A549 (cell line): Measurements from ENCODE around the gene ATXN2. TPM values are rescaled to one million over a fixed set of nuclear protein-coding genes. Genes with fewer than 3 reads are reported as not detected.
A peak's percentile ranks its signal among the peaks of the same experiment; 100 is the strongest.

Source experiments
- ATAC-seq, 2 experiments: fragments of 200-7000 bp in 1 of 2; fragments of >200 bp in 1 of 2; cut with Nextera tagmentation in 1 of 2; cut with Tn5 transposase in 1 of 2; 3 replicates each; pipeline versions ENCODE4 v1.8.0 to v1.9.1; 2018 to 2020; ENCODE audit warnings: mild to moderate bottlenecking in 1 of 2, moderate library complexity in 1 of 2
- CTCF ChIA-PET: fragments of 300-600 bp; sonication (Branson Sonifier 250); formaldehyde crosslinking; extraction: SDS; loops from one replicate; lab custom pipeline; 2021; ENCODE audit warnings: antibody characterized with exemption, inconsistent platforms; lab: Yijun Ruan, JAX
- POLR2A ChIA-PET: fragments of 350-600 bp; formaldehyde crosslinking; extraction: SDS; loops from one replicate; lab custom pipeline; 2021; ENCODE audit warnings: antibody characterized with exemption, inconsistent platforms; lab: Yijun Ruan, JAX
- DNase-seq, 2 experiments: peaks; one replicate each; pipeline versions ENCODE4 v3.0.0 to v3.0.0-alpha.2; 2011 to 2016; ENCODE audit warnings: low read depth in 1 of 2, low spot score in 1 of 2
- FAIRE-seq: peaks from 2 replicates; lab custom pipeline; 2011; peaks lifted over from hg19 to GRCh38; lab: Jason Lieb, UNC
- H3K27ac ChIP-seq, 2 experiments: fragments of >200 bp; sonication (Bioruptor Twin); formaldehyde crosslinking; 3 replicates each; pipeline ENCODE4 v1.5.1; 2016 to 2017
- H3K4me1 ChIP-seq: fragments of >200 bp; sonication (Bioruptor Twin); formaldehyde crosslinking; 3 replicates; pipeline ENCODE4 v1.6.1; 2016
- H3K4me2 ChIP-seq: fragments of >200 bp; sonication (Bioruptor Twin); formaldehyde crosslinking; 3 replicates; pipeline ENCODE4 v1.6.1; 2016
- H3K4me3 ChIP-seq: fragments of >200 bp; sonication (Bioruptor Twin); formaldehyde crosslinking; 3 replicates; pipeline ENCODE4 v1.5.1; 2016
- H3K9me3 ChIP-seq: fragments of >200 bp; sonication (Bioruptor Twin); formaldehyde crosslinking; 3 replicates; pipeline ENCODE4 v1.6.1; 2016
- CBX2 ChIP-seq: fragments of 200-600 bp; sonication (generic); IDR thresholded peaks from 2 replicates; pipeline ENCODE4 v1.6.1; 2016; ENCODE audit warnings: low read depth, mild to moderate bottlenecking, borderline replicate concordance
- CBX8 ChIP-seq: fragments of 200-600 bp; sonication (generic); IDR thresholded peaks from 2 replicates; pipeline ENCODE4 v1.6.1; 2016
- CHD4 ChIP-seq: fragments of 200-600 bp; sonication (generic); IDR thresholded peaks from 2 replicates; pipeline ENCODE4 v1.6.1; 2016; ENCODE audit warnings: antibody characterized with exemption, mild to moderate bottlenecking, borderline replicate concordance
- EP300 ChIP-seq, 2 experiments: fragments of >200 bp; sonication (Bioruptor Twin); formaldehyde crosslinking; IDR thresholded peaks; 2 replicates in 1 of 2; 3 replicates in 1 of 2; pipeline ENCODE4 v1.6.1; 2016 to 2017
- FOSB ChIP-seq: fragments of 250-450 bp; sonication (Bioruptor Pico); IDR thresholded peaks from 2 replicates; pipeline ENCODE4 v1.5.0; 2020; ENCODE audit warnings: mild to moderate bottlenecking, moderate library complexity
- HEYL ChIP-seq: fragments of 250-450 bp; sonication (Bioruptor Pico); IDR thresholded peaks from 2 replicates; pipeline ENCODE4 v1.8.0; 2021; ENCODE audit warnings: mild to moderate bottlenecking, moderate library complexity
- HMGXB4 ChIP-seq: fragments of 250-450 bp; sonication (Bioruptor Pico); IDR thresholded peaks from 2 replicates; pipeline ENCODE4 v1.5.0; 2021; ENCODE audit warnings: mild to moderate bottlenecking, moderate library complexity, borderline replicate concordance
- JUN ChIP-seq, 2 experiments: fragments of >200 bp; sonication (Bioruptor Twin); formaldehyde crosslinking; IDR thresholded peaks; 2 replicates in 1 of 2; 3 replicates in 1 of 2; pipeline ENCODE4 v1.6.1; 2016 to 2017
- JUNB ChIP-seq: fragments of >200 bp; sonication (Bioruptor Twin); formaldehyde crosslinking; IDR thresholded peaks from 2 replicates; pipeline ENCODE4 v1.6.1; 2016
- NR3C1 ChIP-seq: fragments of >200 bp; sonication (Bioruptor Twin); formaldehyde crosslinking; IDR thresholded peaks from 3 replicates; pipeline ENCODE4 v1.6.1; 2017
- PBX3 ChIP-seq: IDR thresholded peaks from 2 replicates; pipeline ENCODE4 v1.6.1; 2012
- PHF8 ChIP-seq: fragments of 200-600 bp; sonication (generic); IDR thresholded peaks from 2 replicates; pipeline ENCODE4 v1.6.1; 2016; ENCODE audit warnings: low read depth, mild to moderate bottlenecking, antibody characterized with exemption, moderate library complexity, borderline replicate concordance
- POLR2A ChIP-seq: IDR thresholded peaks from 2 replicates; pipeline ENCODE4 v1.6.1; 2012; ENCODE audit warnings: mild to moderate bottlenecking, low read length
- RFX5 ChIP-seq: fragments of 450-650 bp; IDR thresholded peaks from 2 replicates; pipeline ENCODE4 v1.7.1; 2014; ENCODE audit warnings: antibody characterized with exemption, mild to moderate bottlenecking, moderate library complexity
- USF2 ChIP-seq: fragments of 450-650 bp; IDR thresholded peaks from 2 replicates; pipeline ENCODE4 v1.6.1; 2014; ENCODE audit warnings: antibody characterized with exemption
- ZC3H11A ChIP-seq: fragments of 450-650 bp; IDR thresholded peaks from 2 replicates; pipeline ENCODE4 v1.6.1; 2014; ENCODE audit warnings: antibody characterized with exemption, mild to moderate bottlenecking
- WGBS: methylation state at CpG from one replicate; pipeline ENCODE4 v1.1.6; 2017; ENCODE audit errors: missing lambda C conversion rate; 5-methylcytosine and 5-hydroxymethylcytosine counted together
- polyA plus RNA-seq, 4 experiments: library from polyadenylated mRNA; depleted of rRNA in 3 of 4; stranded (reverse); fragments of >200 nt; fragmentation: RNase III in 1 of 4; extraction: RNeasy Plus Mini Kit Qiagen cat#74134 plus additional on column Dnase treatment in 1 of 4; gene quantifications; 2 replicates in 3 of 4; 3 replicates in 1 of 4; pipeline ENCODE4 v1.2.3, GENCODE V29; 2011 to 2017
- TF ChIP-seq, protein P1 (sequence below): fragments of >200 bp; sonication (Bioruptor Twin); formaldehyde crosslinking; IDR thresholded peaks from 3 replicates; pipeline ENCODE4 v1.5.1; 2016
- TF ChIP-seq, protein P2 (sequence below): fragments of 150-350 bp; IDR thresholded peaks from 2 replicates; pipeline ENCODE4 v1.6.1; 2014; ENCODE audit warnings: low read depth, mild to moderate bottlenecking, low read length

ATXN2 gene
- polyA plus RNA-seq, 2 of the 4 experiments (the other 2 are of a cell fraction), result 24.8 to 30.6 TPM

DNA sequence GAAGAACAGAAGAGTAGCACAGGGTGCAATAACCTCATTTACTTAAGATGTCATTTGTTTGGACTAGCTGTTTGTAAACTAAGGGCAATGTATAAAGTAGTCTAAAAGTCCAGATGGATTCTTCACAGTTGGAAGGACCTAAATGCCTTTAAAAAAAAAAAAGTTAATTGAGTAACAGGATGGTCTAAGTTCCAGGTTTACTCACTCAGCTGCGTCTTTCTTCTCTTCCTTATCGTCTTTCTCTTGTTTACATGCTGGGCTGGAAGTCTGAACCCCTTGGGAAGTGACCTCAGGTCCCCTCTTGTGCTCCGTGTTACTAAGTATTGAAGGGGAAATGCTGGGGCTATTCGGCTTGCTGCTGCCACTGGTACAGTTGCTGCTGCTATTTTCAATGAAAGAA lies 110.8 kb downstream of the ATXN2 start (continued):
- no peak for TF ChIP-seq JUNB

GRCh38 chr12:111482462-111482861 lies 116.7 kb downstream of the ATXN2 start:
- WGBS, result 100% methylated on average over 2 of the region's 2 CpGs
- FAIRE-seq, result no peak

DNA sequence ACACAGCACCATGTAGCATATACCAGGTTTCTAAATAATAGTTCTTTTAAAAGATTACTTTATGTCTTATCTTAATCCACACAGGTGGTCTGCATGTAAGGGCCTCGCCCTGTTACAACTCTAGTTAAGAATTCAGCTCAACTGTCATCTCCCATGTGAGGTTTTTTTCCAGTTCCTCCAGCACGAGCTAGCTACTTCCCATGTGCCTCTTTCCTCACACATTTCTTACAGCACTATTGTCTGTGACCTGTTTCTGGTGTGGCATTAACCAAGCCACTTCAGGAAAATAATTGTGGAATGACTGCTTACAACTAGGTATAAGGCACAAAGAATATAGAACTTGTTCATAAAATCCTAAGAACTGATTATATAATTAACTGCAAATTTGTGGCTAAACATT lies 127.9 kb downstream of the ATXN2 start:
- ATAC-seq (0 out of 6 replicates have a peak, but pooled peaks of 1 of the 2 experiments have one; percentile 16), DNase-seq (no peak), FAIRE-seq (no peak)
- ChIA-PET CTCF (interaction anchor here (1.1 to 3.7 kb wide), 4 partner anchors 9 to 74 kb away, joined by 3 to 25 read pairs (median 6); no protein-coding TSS in a partner anchor), POLR2A (interaction anchor here (0.7 kb wide), 1 partner anchor 12 kb away, joined by 5 read pairs; no protein-coding TSS in a partner anchor)
- 80% methylated on average over 2 of the region's 2 CpGs for WGBS
- H3K4me1 ChIP-seq, result peaks cover 16% of the 10 kb centered on the region; the same call in 1 of the 3 replicates
- no peak overlapping the region for H3K27ac ChIP-seq
- H3K4me2 ChIP-seq, result no peak overlapping the region
- no peaks in the 10 kb centered on the region for H3K9me3 ChIP-seq
- H3K4me3 ChIP-seq, result no peak overlapping the region
- no peak for TF ChIP-seq RFX5
- no peak for TF ChIP-seq NR3C1
- no peak for TF ChIP-seq PBX3
- TF ChIP-seq POLR2A, result no peak
- TF ChIP-seq, protein P1, sequence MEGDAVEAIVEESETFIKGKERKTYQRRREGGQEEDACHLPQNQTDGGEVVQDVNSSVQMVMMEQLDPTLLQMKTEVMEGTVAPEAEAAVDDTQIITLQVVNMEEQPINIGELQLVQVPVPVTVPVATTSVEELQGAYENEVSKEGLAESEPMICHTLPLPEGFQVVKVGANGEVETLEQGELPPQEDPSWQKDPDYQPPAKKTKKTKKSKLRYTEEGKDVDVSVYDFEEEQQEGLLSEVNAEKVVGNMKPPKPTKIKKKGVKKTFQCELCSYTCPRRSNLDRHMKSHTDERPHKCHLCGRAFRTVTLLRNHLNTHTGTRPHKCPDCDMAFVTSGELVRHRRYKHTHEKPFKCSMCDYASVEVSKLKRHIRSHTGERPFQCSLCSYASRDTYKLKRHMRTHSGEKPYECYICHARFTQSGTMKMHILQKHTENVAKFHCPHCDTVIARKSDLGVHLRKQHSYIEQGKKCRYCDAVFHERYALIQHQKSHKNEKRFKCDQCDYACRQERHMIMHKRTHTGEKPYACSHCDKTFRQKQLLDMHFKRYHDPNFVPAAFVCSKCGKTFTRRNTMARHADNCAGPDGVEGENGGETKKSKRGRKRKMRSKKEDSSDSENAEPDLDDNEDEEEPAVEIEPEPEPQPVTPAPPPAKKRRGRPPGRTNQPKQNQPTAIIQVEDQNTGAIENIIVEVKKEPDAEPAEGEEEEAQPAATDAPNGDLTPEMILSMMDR, result no peak
- no peak for TF ChIP-seq CBX2
- no peak for TF ChIP-seq HMGXB4 (CRISPR knock-in tag)
- no peak for TF ChIP-seq PHF8
- TF ChIP-seq, protein P2, sequence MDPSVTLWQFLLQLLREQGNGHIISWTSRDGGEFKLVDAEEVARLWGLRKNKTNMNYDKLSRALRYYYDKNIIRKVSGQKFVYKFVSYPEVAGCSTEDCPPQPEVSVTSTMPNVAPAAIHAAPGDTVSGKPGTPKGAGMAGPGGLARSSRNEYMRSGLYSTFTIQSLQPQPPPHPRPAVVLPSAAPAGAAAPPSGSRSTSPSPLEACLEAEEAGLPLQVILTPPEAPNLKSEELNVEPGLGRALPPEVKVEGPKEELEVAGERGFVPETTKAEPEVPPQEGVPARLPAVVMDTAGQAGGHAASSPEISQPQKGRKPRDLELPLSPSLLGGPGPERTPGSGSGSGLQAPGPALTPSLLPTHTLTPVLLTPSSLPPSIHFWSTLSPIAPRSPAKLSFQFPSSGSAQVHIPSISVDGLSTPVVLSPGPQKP, result no peak
- no peak for TF ChIP-seq ZC3H11A
- TF ChIP-seq CBX8, result no peak
- no peak for TF ChIP-seq EP300 (IDR thresholded peaks at IDR 0.05)
- TF ChIP-seq HEYL (CRISPR knock-in tag), result no peak
- no peak for TF ChIP-seq USF2
- no peak for TF ChIP-seq JUN (IDR thresholded peaks at IDR 0.05)
- TF ChIP-seq FOSB, result no peak
- no peak for TF ChIP-seq JUNB

More at GRCh38 chr12:111482462-111482861, 116.7 kb downstream of the ATXN2 start:
- ChIA-PET POLR2A (no interaction called here), CTCF (interaction anchor here (0.7 to 2.4 kb wide), 3 partner anchors 31 to 86 kb away, joined by 4 to 11 read pairs (median 11); no protein-coding TSS in a partner anchor)
- Histone ChIP-seq H3K4me1 (0 out of 3 replicates have a peak, but pooled peaks cover under 1% of the 10 kb centered on the region), H3K4me2 (no peak overlapping the region), H3K27ac (no peak overlapping the region), H3K9me3 (no peaks in the 10 kb centered on the region), H3K4me3 (no peak overlapping the region)
- DNase-seq (no peak), ATAC-seq (peak; percentile 43 to 54; a peak in 2 of 6 replicates)
- TF ChIP-seq, protein P1, result peak; percentile 14; the same call in 1 of the 3 replicates
- no peak for TF ChIP-seq CHD4
